SK-N-SH (cell line): Measurements from ENCODE around the gene INF2.

Experiments
- CTCF ChIP-seq: fragments of 200-600 bp; sonication (generic); IDR thresholded peaks from 2 replicates; pipeline ENCODE4 v1.6.1; 2017; ENCODE audit warnings: antibody characterized with exemption, mild to moderate bottlenecking, moderate library complexity
- EP300 ChIP-seq, 2 experiments: IDR thresholded peaks; 2 replicates each; pipeline versions ENCODE4 v1.4.0 to v1.6.1; 2012; ENCODE audit warnings: borderline replicate concordance in 1 of 2, low read depth in 1 of 2, low read length in 1 of 2
- EZH2phosphoT487 ChIP-seq: fragments of 200-600 bp; sonication (generic); IDR thresholded peaks from 2 replicates; pipeline ENCODE4 v1.6.1; 2017; ENCODE audit warnings: low read depth, mixed run types, mild to moderate bottlenecking, antibody characterized with exemption, moderate library complexity, borderline replicate concordance
- GABPA ChIP-seq: IDR thresholded peaks from 2 replicates; pipeline ENCODE4 v1.4.0; 2012; ENCODE audit warnings: low read depth, mild to moderate bottlenecking
- MAX ChIP-seq: IDR thresholded peaks from 2 replicates; pipeline ENCODE4 v1.4.0; 2012; ENCODE audit warnings: low read depth
- NRF1 ChIP-seq: IDR thresholded peaks from 2 replicates; pipeline ENCODE4 v1.6.1; 2012; ENCODE audit warnings: low read depth, mild to moderate bottlenecking, low read length
- POLR2AphosphoS5 ChIP-seq: IDR thresholded peaks from 2 replicates; pipeline ENCODE4 v1.6.1; 2012; ENCODE audit warnings: low read depth, low read length
- RAD21 ChIP-seq: IDR thresholded peaks from 2 replicates; pipeline ENCODE4 v1.6.1; 2012; ENCODE audit warnings: mild to moderate bottlenecking, low read length
- RCOR1 ChIP-seq: fragments of 150-350 bp; IDR thresholded peaks from 2 replicates; pipeline ENCODE4 v1.6.1; 2017; ENCODE audit warnings: antibody characterized with exemption, low read length
- REST ChIP-seq: IDR thresholded peaks from 2 replicates; pipeline ENCODE4 v1.6.1; 2012; ENCODE audit warnings: mild to moderate bottlenecking, low read depth, low read length, moderate library complexity
- SMC3 ChIP-seq: IDR thresholded peaks from 2 replicates; pipeline ENCODE4 v1.6.1; 2012; ENCODE audit warnings: low read depth, low read length, improper control_type of control experiment
- TAF1 ChIP-seq: IDR thresholded peaks from 2 replicates; pipeline ENCODE4 v1.6.1; 2012; ENCODE audit warnings: low read depth, mild to moderate bottlenecking, low read length, moderate library complexity, borderline replicate concordance
- TEAD4 ChIP-seq: IDR thresholded peaks from 2 replicates; pipeline ENCODE4 v1.4.0; 2012; ENCODE audit warnings: mild to moderate bottlenecking, borderline replicate concordance; ENCODE audit not compliant: insufficient read depth
- USF1 ChIP-seq: IDR thresholded peaks from 2 replicates; pipeline ENCODE4 v1.4.0; 2012; ENCODE audit warnings: low read depth, borderline replicate concordance

GRCh38 chr14:104742586-104743455, 53.4 kb downstream of the INF2 start:
- no peak for TF ChIP-seq SMC3
- TF ChIP-seq EP300 (IDR thresholded peaks at IDR 0.05; ENCODE audit: borderline replicate concordance in 1 of 2, low read depth in 1 of 2, low read length in 1 of 2) = no peak
- no peak for TF ChIP-seq CTCF
- TF ChIP-seq RCOR1 = no peak
- no peak for TF ChIP-seq TAF1
- TF ChIP-seq REST = no peak
- no peak for TF ChIP-seq RAD21
- TF ChIP-seq POLR2AphosphoS5 = no peak
- TF ChIP-seq TEAD4 = no peak
- TF ChIP-seq MAX = no peak
- no peak for TF ChIP-seq USF1
- no peak for TF ChIP-seq GABPA
- no peak for TF ChIP-seq EZH2phosphoT487
- no peak for TF ChIP-seq NRF1
